Measurements from ENCODE around the gene ZIC5.

GRCh38 chr13:99991013-99991827, 19.7 kb upstream of the ZIC5 start:
- TF ChIP-seq CTCF (IDR thresholded peaks at IDR 0.05) (no peak), POLR2A (IDR thresholded peaks at IDR 0.05) (no peak)
